HEK293T (cell line): ENCODE results near the gene PRDX6.
A peak's percentile ranks its signal among the peaks of the same experiment; 100 is the strongest.

ENCODE experiments used
- CTCF ChIA-PET: fragments of 350-600 bp; formaldehyde crosslinking; extraction: SDS; loops from one replicate; lab custom pipeline; 2021; ENCODE audit warnings: antibody characterized with exemption, inconsistent platforms; lab: Yijun Ruan, JAX
- POLR2A ChIA-PET: fragments of 350-600 bp; formaldehyde crosslinking; extraction: SDS; loops from one replicate; lab custom pipeline; 2020; ENCODE audit warnings: antibody characterized with exemption, inconsistent platforms; lab: Yijun Ruan, JAX
- DNase-seq: peaks from one replicate; pipeline ENCODE4 v3.0.0; 2012; ENCODE audit warnings: mixed read lengths; ENCODE audit errors: extremely low spot score
- ARNT ChIP-seq: fragments of 450-650 bp; IDR thresholded peaks from 2 replicates; pipeline ENCODE4 v1.6.1; 2017; ENCODE audit warnings: mild to moderate bottlenecking
- BHLHE40 ChIP-seq: fragments of 450-650 bp; IDR thresholded peaks from 2 replicates; pipeline ENCODE4 v1.6.1; 2016; ENCODE audit warnings: mild to moderate bottlenecking, moderate library complexity, borderline replicate concordance
- CTBP1 ChIP-seq: fragments of 450-650 bp; IDR thresholded peaks from 2 replicates; pipeline ENCODE4 v1.6.1; 2016; ENCODE audit warnings: borderline replicate concordance
- ELF4 ChIP-seq: fragments of 450-650 bp; IDR thresholded peaks from 2 replicates; pipeline ENCODE4 v1.6.1; 2017; ENCODE audit warnings: antibody characterized with exemption
- FOXA1 ChIP-seq: fragments of 450-650 bp; IDR thresholded peaks from 2 replicates; pipeline ENCODE4 v1.6.1; 2016; ENCODE audit warnings: mild to moderate bottlenecking
- FOXK2 ChIP-seq: fragments of 450-650 bp; IDR thresholded peaks from 2 replicates; pipeline ENCODE4 v1.6.1; 2016; ENCODE audit warnings: mild to moderate bottlenecking
- FOXM1 ChIP-seq: fragments of 450-650 bp; IDR thresholded peaks from 2 replicates; pipeline ENCODE4 v1.6.1; 2017; ENCODE audit warnings: mild to moderate bottlenecking, borderline replicate concordance
- HDGF ChIP-seq: fragments of 450-650 bp; IDR thresholded peaks from 2 replicates; pipeline ENCODE4 v1.6.1; 2017; ENCODE audit warnings: antibody characterized with exemption, borderline replicate concordance
- L3MBTL2 ChIP-seq: fragments of 450-650 bp; conservative IDR thresholded peaks from 2 replicates; pipeline ENCODE4 v1.6.1; 2016; ENCODE audit warnings: mild to moderate bottlenecking
- LEF1 ChIP-seq: fragments of 450-650 bp; IDR thresholded peaks from 2 replicates; pipeline ENCODE4 v1.6.1; 2017; ENCODE audit warnings: mild to moderate bottlenecking, borderline replicate concordance
- NFRKB ChIP-seq: fragments of 450-650 bp; IDR thresholded peaks from 2 replicates; pipeline ENCODE4 v1.6.1; 2016; ENCODE audit warnings: mild to moderate bottlenecking, moderate library complexity
- SP1 ChIP-seq: fragments of 450-650 bp; IDR thresholded peaks from 2 replicates; pipeline ENCODE4 v1.6.1; 2017
- SUZ12 ChIP-seq: fragments of 450-650 bp; IDR thresholded peaks from 2 replicates; pipeline ENCODE4 v1.6.1; 2016; ENCODE audit warnings: mild to moderate bottlenecking
- TARDBP ChIP-seq: fragments of 450-650 bp; IDR thresholded peaks from 2 replicates; pipeline ENCODE4 v1.6.1; 2016
- ZNF384 ChIP-seq: fragments of 450-650 bp; IDR thresholded peaks from 2 replicates; pipeline ENCODE4 v1.6.1; 2016
- TF ChIP-seq, protein P1 (sequence below): fragments of 450-650 bp; IDR thresholded peaks from 2 replicates; pipeline ENCODE4 v1.6.1; 2016

PRDX6 gene

DNA sequence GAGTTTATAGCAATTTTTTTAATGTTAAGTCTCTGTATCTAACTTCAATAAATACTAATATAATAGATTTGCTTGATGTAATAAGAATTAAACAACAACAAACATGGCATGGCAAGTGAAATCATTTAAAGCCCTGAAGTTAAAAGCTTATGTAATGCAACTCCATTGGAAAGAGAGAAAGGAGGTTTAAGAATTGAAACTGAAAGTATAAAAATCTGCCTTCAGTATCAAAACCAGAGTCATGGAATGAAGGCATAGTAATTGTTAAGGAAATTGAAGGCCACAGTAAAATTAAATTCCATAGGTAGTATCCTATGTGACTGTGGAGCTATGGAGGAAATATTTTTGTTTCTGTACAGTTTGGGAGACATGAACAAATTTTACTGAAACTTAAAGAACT is 55.1 kb downstream of the PRDX6 start:
- DNase-seq: no peak
- no peak for TF ChIP-seq CTBP1
- TF ChIP-seq, protein P1, sequence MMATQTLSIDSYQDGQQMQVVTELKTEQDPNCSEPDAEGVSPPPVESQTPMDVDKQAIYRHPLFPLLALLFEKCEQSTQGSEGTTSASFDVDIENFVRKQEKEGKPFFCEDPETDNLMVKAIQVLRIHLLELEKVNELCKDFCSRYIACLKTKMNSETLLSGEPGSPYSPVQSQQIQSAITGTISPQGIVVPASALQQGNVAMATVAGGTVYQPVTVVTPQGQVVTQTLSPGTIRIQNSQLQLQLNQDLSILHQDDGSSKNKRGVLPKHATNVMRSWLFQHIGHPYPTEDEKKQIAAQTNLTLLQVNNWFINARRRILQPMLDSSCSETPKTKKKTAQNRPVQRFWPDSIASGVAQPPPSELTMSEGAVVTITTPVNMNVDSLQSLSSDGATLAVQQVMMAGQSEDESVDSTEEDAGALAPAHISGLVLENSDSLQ: no peak
- TF ChIP-seq ARNT: no peak
- no peak for TF ChIP-seq NFRKB
- TF ChIP-seq ZNF384: no peak
- no peak for TF ChIP-seq TARDBP
- TF ChIP-seq FOXK2: no peak
- TF ChIP-seq BHLHE40: no peak
- no peak for TF ChIP-seq SP1
- no peak for TF ChIP-seq FOXM1
- TF ChIP-seq ELF4: no peak
- TF ChIP-seq L3MBTL2: no peak
- TF ChIP-seq FOXA1: no peak
- no peak for TF ChIP-seq LEF1
- POLR2A ChIA-PET: no interaction called here
- CTCF ChIA-PET: no interaction called here

DNA sequence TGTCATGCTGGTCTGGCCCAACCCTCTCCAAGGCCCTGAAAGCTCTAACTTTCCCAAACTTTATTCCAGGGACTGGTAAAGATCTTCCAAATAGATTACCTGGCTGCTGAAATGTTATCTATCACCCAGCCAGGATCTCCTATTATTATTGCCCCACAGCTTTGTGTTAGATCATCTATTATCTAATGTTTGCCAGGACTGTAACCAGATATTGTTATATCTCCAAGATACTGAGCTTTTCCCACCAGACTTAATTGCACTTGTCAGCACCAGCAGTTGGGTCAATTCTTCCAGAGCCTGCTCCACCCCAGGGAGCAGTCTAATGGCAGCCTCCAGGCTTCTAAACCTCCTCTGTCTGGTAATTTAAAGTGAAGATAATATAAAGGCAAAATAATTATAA is 59.1 kb downstream of the PRDX6 start:
- peak; percentile 36 for DNase-seq
- ChIA-PET CTCF (no interaction called here), POLR2A (no interaction called here)
- TF ChIP-seq ELF4 (no peak), FOXA1 (no peak), FOXK2 (no peak), FOXM1 (no peak), BHLHE40 (no peak), NFRKB (no peak), LEF1 (no peak), SUZ12 (no peak), TARDBP (no peak), SP1 (no peak), ZNF384 (no peak), ARNT (no peak), HDGF (no peak), CTBP1 (no peak), L3MBTL2 (no peak)
- TF ChIP-seq, protein P1: no peak
